Neuron (in vitro differentiated cells): Measurements from ENCODE around the gene SF3A2.
"Not testable (repeated sequence)": the region's sequence is repeated elsewhere in the genome, so short reads cannot be mapped to it uniquely, and the experiment has no call there.

Experiments used
- H2AFZ ChIP-seq: one replicate; pipeline ENCODE4 v1.6.1; 2013; ENCODE audit warnings: low read depth, mild to moderate bottlenecking, inconsistent platforms, low read length, moderate library complexity
- H3K27me3 ChIP-seq: one replicate; pipeline ENCODE4 v1.6.1; 2013; ENCODE audit warnings: low read length; ENCODE audit not compliant: insufficient read depth
- H3K36me3 ChIP-seq: one replicate; pipeline ENCODE4 v1.6.1; 2013; ENCODE audit warnings: low read length; ENCODE audit not compliant: insufficient read depth
- H3K4me1 ChIP-seq: one replicate; pipeline ENCODE4 v1.6.1; 2013; ENCODE audit warnings: low read length; ENCODE audit not compliant: insufficient read depth
- H3K4me3 ChIP-seq: 2 replicates; pipeline ENCODE4 v1.5.1; 2013; ENCODE audit warnings: mild to moderate bottlenecking, low read length, moderate library complexity
- H3K9me3 ChIP-seq: one replicate; pipeline ENCODE4 v1.6.1; 2013; ENCODE audit warnings: low read length

Gene SF3A2

GRCh38 chr19:2198317-2198716 is 38.3 kb upstream of the SF3A2 start:
- Histone ChIP-seq H2AFZ (no peak overlapping the region), H3K36me3 (peaks cover 53% of the 10 kb centered on the region), H3K9me3 (no peaks in the 10 kb centered on the region), H3K27me3 (no peaks in the 10 kb centered on the region), H3K4me1 (no peaks in the 10 kb centered on the region), H3K4me3 (no peak overlapping the region)

- Histone ChIP-seq H3K4me3 (no peak overlapping the region), H3K36me3 (peaks cover 53% of the 10 kb centered on the region), H3K9me3 (no peaks in the 10 kb centered on the region), H2AFZ (no peak overlapping the region), H3K4me1 (no peaks in the 10 kb centered on the region), H3K27me3 (no peaks in the 10 kb centered on the region)
Measured at GRCh38 chr19:2199215-2199614, 37.4 kb upstream of the SF3A2 start.

- H2AFZ ChIP-seq: no peak overlapping the region
- H3K36me3 ChIP-seq: peaks cover 47% of the 10 kb centered on the region
- H3K27me3 ChIP-seq: no peaks in the 10 kb centered on the region
- no peak overlapping the region for H3K4me3 ChIP-seq
- H3K4me1 ChIP-seq: no peaks in the 10 kb centered on the region
- no peaks in the 10 kb centered on the region for H3K9me3 ChIP-seq
Measured at GRCh38 chr19:2199861-2200623, 36.6 kb upstream of the SF3A2 start.

GRCh38 chr19:2200624-2201294 is 35.9 kb upstream of the SF3A2 start:
- H2AFZ ChIP-seq, H3K4me1 ChIP-seq, H3K27me3 ChIP-seq, H3K4me3 ChIP-seq, H3K9me3 ChIP-seq: not testable (repeated sequence)
- H3K36me3 ChIP-seq: peaks cover 40% of the 10 kb centered on the region

GRCh38 chr19:2201473-2202148 is 35.0 kb upstream of the SF3A2 start:
- Histone ChIP-seq H3K36me3 (peaks cover 36% of the 10 kb centered on the region), H3K27me3 (no peaks in the 10 kb centered on the region), H3K4me3 (no peak overlapping the region), H2AFZ (no peak overlapping the region), H3K9me3 (no peaks in the 10 kb centered on the region), H3K4me1 (no peaks in the 10 kb centered on the region)

GRCh38 chr19:2202366-2202765 is 34.3 kb upstream of the SF3A2 start:
- Histone ChIP-seq H2AFZ (no peak overlapping the region), H3K4me1 (no peaks in the 10 kb centered on the region), H3K4me3 (no peak overlapping the region), H3K9me3 (no peaks in the 10 kb centered on the region), H3K27me3 (no peaks in the 10 kb centered on the region), H3K36me3 (peaks cover 33% of the 10 kb centered on the region)

GRCh38 chr19:2207008-2207407 is 29.6 kb upstream of the SF3A2 start:
- H3K27me3 ChIP-seq: no peaks in the 10 kb centered on the region
- H3K4me1 ChIP-seq: peaks cover 2% of the 10 kb centered on the region
- no peaks in the 10 kb centered on the region for H3K9me3 ChIP-seq
- H2AFZ ChIP-seq: no peak overlapping the region
- no peak overlapping the region for H3K4me3 ChIP-seq
- peaks cover 51% of the 10 kb centered on the region for H3K36me3 ChIP-seq

GRCh38 chr19:2207991-2208860 is 28.4 kb upstream of the SF3A2 start:
- Histone ChIP-seq H3K9me3 (no peaks in the 10 kb centered on the region), H3K36me3 (peaks cover 54% of the 10 kb centered on the region), H3K27me3 (no peaks in the 10 kb centered on the region), H3K4me3 (no peak overlapping the region), H3K4me1 (peaks cover 2% of the 10 kb centered on the region), H2AFZ (no peak overlapping the region)

GRCh38 chr19:2208975-2209374 is 27.6 kb upstream of the SF3A2 start:
- Histone ChIP-seq H3K27me3 (no peaks in the 10 kb centered on the region), H3K36me3 (peaks cover 56% of the 10 kb centered on the region)

GRCh38 chr19:2209408-2209807 is 27.2 kb upstream of the SF3A2 start:
- H3K9me3 ChIP-seq: no peaks in the 10 kb centered on the region
- no peak overlapping the region for H3K4me3 ChIP-seq
- no peak overlapping the region for H2AFZ ChIP-seq
- H3K4me1 ChIP-seq: peaks cover 2% of the 10 kb centered on the region
- H3K36me3 ChIP-seq: peaks cover 58% of the 10 kb centered on the region
- H3K27me3 ChIP-seq: no peaks in the 10 kb centered on the region

More at GRCh38 chr19:2208975-2209374, 27.6 kb upstream of the SF3A2 start:
- Histone ChIP-seq H2AFZ (no peak overlapping the region), H3K9me3 (no peaks in the 10 kb centered on the region), H3K4me1 (peaks cover 2% of the 10 kb centered on the region), H3K4me3 (no peak overlapping the region)

GRCh38 chr19:2210206-2210605 is 26.4 kb upstream of the SF3A2 start:
- Histone ChIP-seq H3K4me1 (peaks cover 2% of the 10 kb centered on the region), H3K36me3 (peaks cover 64% of the 10 kb centered on the region), H3K27me3 (no peaks in the 10 kb centered on the region), H3K4me3 (no peak overlapping the region), H2AFZ (no peak overlapping the region), H3K9me3 (no peaks in the 10 kb centered on the region)

GRCh38 chr19:2210987-2211740 is 25.5 kb upstream of the SF3A2 start:
- H3K36me3 ChIP-seq: peaks cover 72% of the 10 kb centered on the region
- no peak overlapping the region for H2AFZ ChIP-seq
- no peaks in the 10 kb centered on the region for H3K9me3 ChIP-seq
- H3K4me1 ChIP-seq: peaks cover 2% of the 10 kb centered on the region
- H3K27me3 ChIP-seq: no peaks in the 10 kb centered on the region
- H3K4me3 ChIP-seq: no peak overlapping the region
